Transverse colon (tissue), 4 donors: ENCODE data around the gene THBS4.

Source experiments
- EP300 ChIP-seq: sonication (generic); formaldehyde crosslinking; IDR thresholded peaks from one replicate; pipeline ENCODE4 v1.6.1; 2017; ENCODE audit warnings: antibody characterized with exemption, low read depth
- POLR2A ChIP-seq: fragments of 450-650 bp; IDR thresholded peaks from one replicate; pipeline ENCODE4 v1.6.1; 2016; ENCODE audit warnings: antibody characterized with exemption, mild to moderate bottlenecking, moderate library complexity
- POLR2AphosphoS5 ChIP-seq, 3 donors: sonication (generic); formaldehyde crosslinking; IDR thresholded peaks; one replicate each; pipeline ENCODE4 v1.6.1; 2016; ENCODE audit warnings: antibody characterized with exemption in 3 of 3
- TF ChIP-seq, protein P1 (sequence below), 5 experiments: fragments of 200-600 bp in 3 of 5; fragments of 450-650 bp in 2 of 5; sonication (generic) in 3 of 5; IDR thresholded peaks; 1 replicate in 2 of 5; 2 replicates in 3 of 5; pipeline ENCODE4 v1.5.1; 2016 to 2017; ENCODE audit warnings: antibody characterized with exemption in 5 of 5, inconsistent platforms in 3 of 5, mild to moderate bottlenecking in 2 of 5, moderate library complexity in 1 of 5

DNA sequence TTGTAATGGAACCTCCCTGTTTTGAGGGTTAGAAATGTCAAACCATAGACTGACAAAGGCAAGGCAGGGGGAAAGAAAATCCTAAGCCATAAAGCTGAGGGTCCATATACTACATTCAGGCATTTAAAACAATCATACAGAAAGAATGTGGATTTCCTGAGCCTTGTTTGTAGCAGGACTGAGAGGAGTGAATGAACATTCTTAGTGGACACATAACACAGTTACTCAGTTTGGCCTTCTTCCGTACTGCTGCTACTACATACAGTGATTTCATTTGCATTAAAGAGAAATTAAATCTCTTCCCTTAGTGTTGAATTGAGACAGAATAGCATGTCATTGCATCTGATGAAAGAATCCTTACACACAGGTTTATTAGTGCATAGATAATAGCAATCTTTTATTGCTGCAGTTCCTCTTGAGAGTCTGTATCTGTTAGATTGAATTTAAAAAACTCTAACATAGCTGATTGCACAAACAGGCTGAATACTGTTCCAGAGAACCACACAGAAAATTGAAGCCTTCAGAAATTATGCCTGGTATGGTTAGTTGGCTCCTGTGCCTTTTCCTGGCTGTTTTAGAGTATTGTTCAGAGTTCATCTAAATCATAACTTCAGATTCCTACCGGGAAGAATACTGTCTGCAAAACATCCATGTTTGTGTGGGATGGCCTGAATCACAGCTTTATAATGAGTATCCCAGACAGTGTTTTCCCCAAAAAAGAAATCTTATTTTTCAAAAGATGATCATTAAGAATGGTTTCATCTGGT lies 42.1 kb upstream of the THBS4 start:
- TF ChIP-seq, protein P1, sequence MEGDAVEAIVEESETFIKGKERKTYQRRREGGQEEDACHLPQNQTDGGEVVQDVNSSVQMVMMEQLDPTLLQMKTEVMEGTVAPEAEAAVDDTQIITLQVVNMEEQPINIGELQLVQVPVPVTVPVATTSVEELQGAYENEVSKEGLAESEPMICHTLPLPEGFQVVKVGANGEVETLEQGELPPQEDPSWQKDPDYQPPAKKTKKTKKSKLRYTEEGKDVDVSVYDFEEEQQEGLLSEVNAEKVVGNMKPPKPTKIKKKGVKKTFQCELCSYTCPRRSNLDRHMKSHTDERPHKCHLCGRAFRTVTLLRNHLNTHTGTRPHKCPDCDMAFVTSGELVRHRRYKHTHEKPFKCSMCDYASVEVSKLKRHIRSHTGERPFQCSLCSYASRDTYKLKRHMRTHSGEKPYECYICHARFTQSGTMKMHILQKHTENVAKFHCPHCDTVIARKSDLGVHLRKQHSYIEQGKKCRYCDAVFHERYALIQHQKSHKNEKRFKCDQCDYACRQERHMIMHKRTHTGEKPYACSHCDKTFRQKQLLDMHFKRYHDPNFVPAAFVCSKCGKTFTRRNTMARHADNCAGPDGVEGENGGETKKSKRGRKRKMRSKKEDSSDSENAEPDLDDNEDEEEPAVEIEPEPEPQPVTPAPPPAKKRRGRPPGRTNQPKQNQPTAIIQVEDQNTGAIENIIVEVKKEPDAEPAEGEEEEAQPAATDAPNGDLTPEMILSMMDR (IDR thresholded peaks at IDR 0.05) = no peak
- TF ChIP-seq POLR2A (no peak), POLR2AphosphoS5 (IDR thresholded peaks at IDR 0.05) (no peak), EP300 (no peak)
